ENCODE measurements around the gene PGA4. TPM values are rescaled to one million over a fixed set of nuclear protein-coding genes. Genes with fewer than 3 reads are reported as not detected.
"Not testable (repeated sequence)": the region's sequence is repeated elsewhere in the genome, so short reads cannot be mapped to it uniquely, and the experiment has no call there.

PGA4 gene
- total RNA-seq, 1 donor from 2014 or later, result not detected

GRCh38 chr11:61219016-61219415 lies 3.1 kb upstream of the PGA4 start:
- H3K27me3 ChIP-seq (ENCODE audit: control insufficient read depth, insufficient read depth, low read length); DNase-seq (ENCODE audit: low read depth); H3K36me3 ChIP-seq (ENCODE audit: control insufficient read depth, insufficient read depth, low read length); FAIRE-seq; H3K4me3 ChIP-seq (ENCODE audit: low read depth, low read length): not testable (repeated sequence)

- not testable (repeated sequence) for H3K27me3 ChIP-seq (ENCODE audit: control insufficient read depth, insufficient read depth, low read length); DNase-seq (ENCODE audit: low read depth); H3K4me3 ChIP-seq (ENCODE audit: low read depth, low read length); FAIRE-seq; H3K36me3 ChIP-seq (ENCODE audit: control insufficient read depth, insufficient read depth, low read length)
Observed at GRCh38 chr11:61222692-61223091, 545 bp downstream of the PGA4 start.

GRCh38 chr11:61226457-61227137 lies 4.5 kb downstream of the PGA4 start:
- not testable (repeated sequence) for H3K4me3 ChIP-seq (ENCODE audit: low read depth, low read length); H3K27me3 ChIP-seq (ENCODE audit: control insufficient read depth, insufficient read depth, low read length); FAIRE-seq; DNase-seq (ENCODE audit: low read depth); H3K36me3 ChIP-seq (ENCODE audit: control insufficient read depth, insufficient read depth, low read length)

GRCh38 chr11:61229458-61229857 lies 7.3 kb downstream of the PGA4 start:
- not testable (repeated sequence) for FAIRE-seq; DNase-seq (ENCODE audit: low read depth); H3K27me3 ChIP-seq (ENCODE audit: control insufficient read depth, insufficient read depth, low read length)

GRCh38 chr11:61231033-61231432 lies 8.9 kb downstream of the PGA4 start:
- not testable (repeated sequence) for H3K27me3 ChIP-seq (ENCODE audit: control insufficient read depth, insufficient read depth, low read length); H3K4me3 ChIP-seq (ENCODE audit: low read depth, low read length); H3K36me3 ChIP-seq (ENCODE audit: control insufficient read depth, insufficient read depth, low read length); FAIRE-seq; DNase-seq (ENCODE audit: low read depth)

More at GRCh38 chr11:61229458-61229857, 7.3 kb downstream of the PGA4 start:
- not testable (repeated sequence) for H3K4me3 ChIP-seq (ENCODE audit: low read depth, low read length); H3K36me3 ChIP-seq (ENCODE audit: control insufficient read depth, insufficient read depth, low read length)

- FAIRE-seq; DNase-seq (ENCODE audit: low read depth); H3K4me3 ChIP-seq (ENCODE audit: low read depth, low read length); H3K36me3 ChIP-seq (ENCODE audit: control insufficient read depth, insufficient read depth, low read length); H3K27me3 ChIP-seq (ENCODE audit: control insufficient read depth, insufficient read depth, low read length): not testable (repeated sequence)
Observed at GRCh38 chr11:61231585-61231984, 9.4 kb downstream of the PGA4 start.

GRCh38 chr11:61232548-61233145 lies 10.5 kb downstream of the PGA4 start:
- not testable (repeated sequence) for DNase-seq (ENCODE audit: low read depth); FAIRE-seq; H3K36me3 ChIP-seq (ENCODE audit: control insufficient read depth, insufficient read depth, low read length); H3K27me3 ChIP-seq (ENCODE audit: control insufficient read depth, insufficient read depth, low read length); H3K4me3 ChIP-seq (ENCODE audit: low read depth, low read length)

- not testable (repeated sequence) for DNase-seq (ENCODE audit: low read depth); H3K27me3 ChIP-seq (ENCODE audit: control insufficient read depth, insufficient read depth, low read length); H3K4me3 ChIP-seq (ENCODE audit: low read depth, low read length); H3K36me3 ChIP-seq (ENCODE audit: control insufficient read depth, insufficient read depth, low read length)
- peak; percentile 23 for FAIRE-seq
Observed at GRCh38 chr11:61237130-61237529, 15.0 kb downstream of the PGA4 start.

- not testable (repeated sequence) for H3K27me3 ChIP-seq (ENCODE audit: control insufficient read depth, insufficient read depth, low read length); H3K4me3 ChIP-seq (ENCODE audit: low read depth, low read length); DNase-seq (ENCODE audit: low read depth); H3K36me3 ChIP-seq (ENCODE audit: control insufficient read depth, insufficient read depth, low read length); FAIRE-seq
Observed at GRCh38 chr11:61240288-61240687, 18.1 kb downstream of the PGA4 start.

- H3K4me3 ChIP-seq (ENCODE audit: low read depth, low read length); H3K36me3 ChIP-seq (ENCODE audit: control insufficient read depth, insufficient read depth, low read length); DNase-seq (ENCODE audit: low read depth); FAIRE-seq; H3K27me3 ChIP-seq (ENCODE audit: control insufficient read depth, insufficient read depth, low read length): not testable (repeated sequence)
Observed at GRCh38 chr11:61240875-61241274, 18.7 kb downstream of the PGA4 start, which contains the start of gene PGA5. Gene PGA5, plus strand, starts transcription at chr11:61241175. Its CDS starts 52 bp downstream, at chr11:61241227.

GRCh38 chr11:61241526-61241925 lies 19.4 kb downstream of the PGA4 start:
- DNase-seq (ENCODE audit: low read depth); H3K27me3 ChIP-seq (ENCODE audit: control insufficient read depth, insufficient read depth, low read length); H3K4me3 ChIP-seq (ENCODE audit: low read depth, low read length); FAIRE-seq; H3K36me3 ChIP-seq (ENCODE audit: control insufficient read depth, insufficient read depth, low read length): not testable (repeated sequence)

- not testable (repeated sequence) for DNase-seq (ENCODE audit: low read depth); H3K27me3 ChIP-seq (ENCODE audit: control insufficient read depth, insufficient read depth, low read length); FAIRE-seq; H3K4me3 ChIP-seq (ENCODE audit: low read depth, low read length); H3K36me3 ChIP-seq (ENCODE audit: control insufficient read depth, insufficient read depth, low read length)
Observed at GRCh38 chr11:61245284-61245964, 23.3 kb downstream of the PGA4 start.

- not testable (repeated sequence) for H3K27me3 ChIP-seq (ENCODE audit: control insufficient read depth, insufficient read depth, low read length); DNase-seq (ENCODE audit: low read depth); FAIRE-seq; H3K4me3 ChIP-seq (ENCODE audit: low read depth, low read length); H3K36me3 ChIP-seq (ENCODE audit: control insufficient read depth, insufficient read depth, low read length)
Observed at GRCh38 chr11:61248071-61248470, 25.9 kb downstream of the PGA4 start.

GRCh38 chr11:61249201-61249600 lies 27.1 kb downstream of the PGA4 start:
- H3K36me3 ChIP-seq (ENCODE audit: control insufficient read depth, insufficient read depth, low read length); H3K27me3 ChIP-seq (ENCODE audit: control insufficient read depth, insufficient read depth, low read length); H3K4me3 ChIP-seq (ENCODE audit: low read depth, low read length); FAIRE-seq; DNase-seq (ENCODE audit: low read depth): not testable (repeated sequence)

Measured in bronchial epithelial cell (primary cell).